8988T (cell line): ENCODE measurements around the gene MATN4.

Source experiments
- DNase-seq: peaks from one replicate; pipeline ENCODE4 v3.0.0; 2011

MATN4 gene

DNA sequence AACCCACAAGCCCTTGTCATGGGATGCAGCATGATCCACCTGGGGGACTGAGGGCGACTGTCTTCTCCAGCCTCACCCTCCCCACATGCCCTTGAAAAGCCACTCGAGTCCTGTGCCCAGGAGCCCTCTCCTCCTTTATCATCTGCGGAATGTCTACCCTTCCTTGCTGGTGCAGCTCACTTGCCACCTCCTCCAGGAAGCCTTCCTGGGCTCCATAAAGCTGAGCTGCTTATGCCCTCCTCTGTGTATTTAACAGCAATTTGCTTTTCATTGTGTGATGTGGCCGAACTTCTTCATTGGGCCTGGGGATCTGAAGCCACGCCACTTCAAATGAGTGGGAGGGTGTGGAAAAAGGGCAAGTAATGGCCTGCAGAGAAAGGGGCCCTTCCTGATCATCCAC is 19.2 kb downstream of the MATN4 start:
- no peak for DNase-seq

GRCh38 chr20:45288376-45288775 is 19.7 kb downstream of the MATN4 start:
- no peak for DNase-seq

DNA sequence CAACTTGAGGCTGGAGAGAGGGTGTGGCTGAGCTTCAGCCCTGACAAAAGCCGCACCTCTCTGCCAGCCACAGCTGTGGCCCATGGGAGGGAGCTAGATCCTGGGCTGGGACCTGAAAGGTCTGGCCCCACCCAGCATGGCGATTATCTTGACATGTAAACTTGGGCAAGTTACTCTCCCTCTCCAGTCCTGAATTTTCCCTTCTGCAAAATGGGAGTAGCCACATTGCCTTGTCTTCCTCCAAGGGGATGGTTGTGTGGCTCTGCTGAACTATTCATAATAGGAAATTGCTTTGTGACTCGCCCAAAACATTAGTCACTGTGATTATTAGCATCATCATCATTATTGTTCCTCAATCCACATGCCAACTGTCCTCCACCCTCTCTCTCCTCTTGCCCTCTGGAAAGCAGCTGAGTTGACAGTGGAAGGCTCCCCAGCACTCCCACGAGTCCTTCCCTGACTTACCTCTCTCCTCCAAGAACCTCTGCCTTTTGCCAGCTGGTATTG is 24.5 kb downstream of the MATN4 start:
- DNase-seq, result no peak

DNA sequence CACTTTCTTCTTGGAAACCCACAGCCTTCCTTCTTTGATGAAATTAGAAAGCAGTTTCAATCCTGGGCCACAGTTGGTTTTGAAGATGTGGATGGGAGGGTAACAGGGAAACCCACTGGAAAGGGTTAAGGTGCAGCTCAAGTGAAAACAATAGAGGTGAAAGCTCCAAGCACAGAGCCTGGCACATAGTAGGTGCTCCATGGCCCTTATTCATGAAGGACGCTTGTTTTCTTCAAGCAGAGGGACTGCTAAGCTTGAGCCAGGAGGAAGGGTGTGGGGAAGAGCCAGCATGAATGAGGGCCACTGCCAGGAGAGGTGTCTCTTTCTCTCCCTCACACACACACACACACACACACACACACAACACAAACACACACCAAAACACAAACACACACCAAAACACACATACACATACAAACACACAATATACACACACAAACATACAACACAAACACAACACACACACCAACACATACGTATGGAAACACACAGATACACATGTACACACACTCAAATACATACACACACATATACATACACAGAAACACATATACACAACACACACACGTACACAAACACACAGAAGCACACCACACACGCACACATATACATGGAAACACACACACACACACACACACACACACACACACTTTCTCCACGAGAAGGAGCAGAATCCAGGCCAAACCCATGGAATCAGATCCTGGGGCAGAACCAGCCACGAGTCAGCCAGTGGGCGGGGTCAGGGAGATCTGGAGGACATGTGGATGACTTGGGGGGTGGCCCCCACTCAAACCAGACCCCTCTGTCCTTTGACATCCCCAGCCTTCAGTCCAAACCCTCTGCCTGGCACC is 25.2 kb downstream of the MATN4 start:
- DNase-seq, result no peak

DNA sequence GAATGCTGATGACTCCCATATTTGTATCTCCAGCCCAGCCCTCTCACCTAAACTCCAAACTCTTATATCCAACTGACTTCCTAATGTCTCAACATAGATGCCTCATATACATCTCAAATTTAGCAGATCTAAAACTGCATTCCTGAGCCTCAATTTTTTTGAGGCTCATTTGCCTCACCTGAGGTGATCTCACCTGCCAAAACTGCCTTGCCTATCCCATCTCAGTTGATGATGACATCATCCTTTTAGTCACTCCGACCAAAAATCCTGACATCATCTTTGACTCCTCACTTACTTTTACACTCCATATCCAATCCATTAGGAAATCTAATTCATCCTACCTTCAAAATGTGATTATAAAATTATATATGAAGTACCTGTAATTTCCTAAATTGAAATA is 28.1 kb downstream of the MATN4 start:
- no peak for DNase-seq

- DNase-seq, result no peak
Observed at GRCh38 chr20:45275338-45275737, 32.8 kb downstream of the MATN4 start.

- DNase-seq, result no peak
Observed at GRCh38 chr20:45269754-45270270, 38.3 kb downstream of the MATN4 start.

DNA sequence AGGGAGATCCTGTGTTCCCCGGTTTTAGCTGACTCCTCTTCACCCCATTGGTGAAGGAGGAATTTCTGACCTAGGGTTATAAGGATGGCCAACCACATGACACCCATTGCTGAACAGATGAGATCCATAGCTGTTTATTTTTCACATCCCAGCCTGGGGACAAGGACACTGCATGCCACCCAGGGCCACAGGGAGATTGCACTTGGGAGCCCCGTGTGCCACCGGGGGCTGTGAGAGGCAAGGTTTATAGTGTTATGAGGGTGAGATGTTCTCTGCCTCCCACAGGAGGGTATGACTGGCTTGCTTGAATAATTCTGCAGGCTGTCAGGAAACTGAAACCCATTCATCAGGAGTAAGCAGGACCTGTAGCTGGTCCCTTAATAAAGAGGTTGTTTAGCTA is 39.0 kb downstream of the MATN4 start:
- no peak for DNase-seq

DNA sequence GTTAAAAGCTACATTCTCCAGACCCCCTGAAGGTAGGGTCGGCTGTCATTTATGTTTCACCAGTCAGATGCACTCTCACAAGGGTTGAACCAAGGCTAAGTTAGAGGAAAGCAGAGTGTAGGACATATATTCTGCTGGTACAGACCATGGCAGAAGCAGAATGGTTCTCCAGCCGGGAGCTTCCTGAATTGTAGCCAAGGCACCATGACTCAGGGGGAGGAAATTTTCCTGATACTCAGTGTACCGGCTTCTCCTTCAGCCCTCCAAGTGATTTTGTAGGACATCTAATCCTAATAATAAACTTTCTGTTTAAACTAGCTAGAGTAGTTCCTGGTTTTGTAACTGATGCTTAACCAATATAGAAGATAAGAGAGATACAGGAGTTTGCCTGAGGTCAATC is 39.6 kb downstream of the MATN4 start:
- no peak for DNase-seq

DNA sequence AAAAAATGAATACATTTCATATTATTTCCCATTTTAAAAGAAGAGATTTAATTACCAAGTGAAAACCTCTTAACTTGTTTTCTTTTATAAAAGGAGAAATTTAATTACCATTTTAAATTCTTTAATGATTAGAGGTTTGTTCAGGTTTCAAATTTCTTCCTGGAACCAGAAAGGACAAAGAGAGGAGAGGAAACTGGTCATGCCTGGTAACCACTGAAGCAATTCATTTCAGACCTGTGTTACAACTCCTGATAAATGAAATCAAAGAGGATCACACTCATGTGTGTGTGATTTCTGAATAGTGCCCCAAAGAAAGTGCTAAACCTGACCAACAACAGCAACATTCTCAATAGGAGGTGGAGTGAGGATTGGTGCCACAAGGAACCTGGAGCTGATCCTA is 41.1 kb downstream of the MATN4 start:
- DNase-seq, result no peak

- no peak for DNase-seq
Observed at GRCh38 chr20:45263556-45264266, 44.4 kb downstream of the MATN4 start.

DNA sequence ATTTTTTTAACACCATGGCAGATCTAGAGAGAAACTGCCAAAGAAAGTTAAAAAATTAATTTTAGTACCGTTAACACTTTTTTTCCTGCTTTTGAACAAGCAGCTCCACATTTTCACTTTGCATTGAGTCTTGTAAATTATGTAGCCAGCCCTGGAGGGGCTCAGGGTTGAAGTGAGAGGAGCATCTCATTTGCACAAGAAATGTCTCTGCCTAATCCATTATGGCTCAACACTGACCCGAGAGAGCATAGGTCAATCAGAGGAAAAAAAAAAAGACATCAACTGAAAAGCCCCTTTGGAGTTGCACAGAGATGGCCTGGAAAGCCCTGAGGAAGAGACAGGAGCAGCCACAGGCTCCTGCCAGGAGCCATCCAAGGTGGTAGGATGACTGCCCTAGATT is 49.4 kb downstream of the MATN4 start:
- no peak for DNase-seq

DNA sequence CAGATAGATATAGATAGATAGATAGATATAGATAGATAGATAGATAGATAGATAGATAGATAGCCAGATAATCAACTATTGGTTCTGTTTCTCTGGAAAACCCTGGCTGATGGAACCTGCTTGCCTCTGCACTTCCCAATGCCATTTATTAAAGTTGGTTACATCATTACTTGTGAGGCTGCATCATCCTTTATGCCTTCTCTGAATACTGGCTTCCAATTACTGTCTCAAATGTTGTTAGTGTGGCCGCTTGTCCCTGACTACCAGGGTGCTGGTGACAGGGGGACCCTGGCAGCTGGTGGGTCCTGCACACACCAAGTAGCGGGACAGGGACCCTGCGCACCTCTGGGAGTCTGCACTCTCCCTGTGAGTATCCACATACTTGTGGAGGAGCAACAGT is 49.8 kb downstream of the MATN4 start:
- DNase-seq, result no peak

DNA sequence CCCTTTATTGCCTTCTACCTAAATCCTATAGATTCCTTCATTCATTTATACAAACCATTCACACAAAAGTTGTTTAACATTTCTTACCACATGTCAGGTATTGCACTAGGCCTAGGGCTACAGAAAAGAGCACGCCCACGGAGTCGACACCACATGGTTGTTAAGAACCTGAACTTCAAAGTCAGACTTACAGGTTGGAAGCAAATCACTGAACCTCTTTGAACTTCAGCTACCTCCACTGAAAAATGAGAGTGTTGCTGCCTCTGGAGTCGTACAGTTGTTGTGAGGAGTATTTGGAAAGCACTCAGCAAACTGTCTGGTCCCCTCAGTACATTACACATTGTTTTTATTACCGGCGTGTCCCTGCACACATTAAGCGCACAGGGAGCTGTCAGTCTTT is 50.4 kb downstream of the MATN4 start:
- no peak for DNase-seq

DNA sequence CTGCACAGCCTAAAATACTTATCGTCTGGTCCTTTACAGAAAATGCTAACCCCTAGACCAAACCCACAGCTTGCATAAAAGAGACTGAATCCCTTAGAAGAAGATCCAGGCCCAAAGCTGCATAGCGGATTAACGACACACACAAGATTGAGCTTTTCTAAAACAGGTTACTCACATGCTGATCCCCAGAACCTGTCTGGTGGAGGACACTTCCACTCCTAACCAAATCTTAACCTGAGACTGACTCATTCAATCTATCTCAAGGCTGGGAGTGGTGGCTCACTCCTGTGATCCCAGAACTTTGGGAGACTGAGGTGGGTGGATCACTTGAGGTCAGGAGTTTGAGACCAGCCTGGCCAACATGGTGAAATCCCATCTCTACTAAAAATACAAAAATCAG is 50.9 kb downstream of the MATN4 start:
- DNase-seq, result no peak

- no peak for DNase-seq
Observed at GRCh38 chr20:45254383-45255262, 53.5 kb downstream of the MATN4 start, which contains the start of gene SLPI. TSS of gene SLPI (minus strand) at chr20:45254564. CDS start at chr20:45254543, 21 bp downstream.

DNA sequence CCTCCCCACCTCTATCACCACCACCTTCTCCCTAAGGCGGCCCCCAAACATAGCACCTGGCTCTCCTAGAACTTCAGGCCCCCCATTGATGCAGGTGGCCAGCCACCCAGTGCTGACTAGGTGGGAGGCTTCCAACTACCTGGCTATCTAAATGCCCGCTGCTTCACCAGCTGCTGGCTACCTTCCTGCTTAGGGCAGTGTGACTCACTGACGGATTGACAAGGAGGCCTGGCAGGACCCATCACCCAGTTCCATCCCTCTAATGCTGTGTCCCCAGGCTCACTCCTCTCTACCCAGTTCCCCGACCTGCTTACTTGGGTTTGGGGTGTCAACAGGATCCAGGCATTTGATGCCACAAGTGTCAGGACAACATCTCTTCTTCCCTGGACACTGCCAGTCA is 54.8 kb downstream of the MATN4 start:
- no peak for DNase-seq

GRCh38 chr20:45251884-45252560 is 56.1 kb downstream of the MATN4 start:
- no peak for DNase-seq

DNA sequence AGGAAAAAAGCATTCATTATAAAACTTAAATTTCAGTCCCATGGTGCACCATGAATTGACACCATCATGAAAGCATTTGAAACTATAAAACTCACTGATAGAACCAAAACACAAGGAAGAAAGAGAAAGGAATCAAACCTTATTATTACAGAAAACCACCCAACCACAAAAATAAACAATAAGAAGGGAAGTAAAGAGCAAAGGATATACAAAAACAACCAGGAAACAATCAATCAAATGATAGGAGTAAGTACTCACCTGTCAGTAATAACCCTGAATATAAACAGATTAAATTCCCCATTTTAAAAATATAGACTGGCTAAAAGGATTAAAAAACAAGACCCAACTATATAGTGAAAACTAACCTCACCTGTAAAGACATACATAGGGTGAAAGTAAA is 59.5 kb downstream of the MATN4 start:
- DNase-seq, result no peak

DNA sequence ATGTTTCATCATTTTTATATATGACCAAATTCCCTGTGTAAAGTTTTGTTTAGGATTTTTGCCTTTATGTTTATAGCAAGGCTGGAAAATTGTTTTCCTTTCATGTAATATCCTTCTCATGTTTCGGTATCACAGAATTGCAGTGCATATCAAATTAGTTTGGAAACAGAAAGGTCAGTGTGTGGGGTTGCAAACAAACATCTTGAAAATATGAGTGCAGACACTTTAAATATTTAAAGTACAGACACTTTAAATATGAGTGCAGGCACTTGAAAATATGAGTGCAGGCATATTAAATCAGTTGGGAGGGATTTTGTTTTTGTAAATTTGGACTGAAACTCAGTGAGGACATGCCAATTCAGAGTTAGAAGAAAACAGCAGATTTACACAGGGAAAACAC is 60.2 kb downstream of the MATN4 start:
- no peak for DNase-seq

DNA sequence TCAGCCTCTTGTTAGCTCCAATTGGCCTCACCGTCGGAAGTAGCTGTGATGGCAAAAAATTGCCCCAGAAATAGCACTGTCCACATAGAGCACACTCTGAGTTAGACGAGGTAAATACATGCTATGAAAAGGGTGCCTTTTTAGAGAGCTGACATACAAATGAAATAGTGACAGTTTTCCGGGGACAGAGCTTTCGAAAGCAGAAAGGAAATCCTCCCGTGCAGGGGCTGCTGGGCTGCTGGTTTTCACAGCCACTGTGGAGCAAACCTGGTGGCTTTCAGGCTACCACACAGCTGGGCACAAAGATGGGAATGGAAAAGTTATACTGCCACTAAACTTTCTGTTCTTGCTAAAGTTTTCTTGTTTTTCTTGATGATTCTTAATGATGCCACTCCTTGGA is 62.0 kb downstream of the MATN4 start:
- no peak for DNase-seq
